Endothelial cell of umbilical vein (primary cell): ENCODE results near the gene LRRC47. TPM values are rescaled to one million over a fixed set of nuclear protein-coding genes. Genes with fewer than 3 reads are reported as not detected.

Source experiments
- BruUV-seq: library from RNA; stranded (reverse); fragments of 400-500 nt; replicated peaks from 2 replicates; lab custom pipeline; 2021; lab: Mats Ljungman, UMichigan
- CTCF ChIA-PET: fragments of 300-600, 350-600 bp; sonication (Branson Sonifier 250); formaldehyde crosslinking; loops from one replicate; lab custom pipeline; 2021; ENCODE audit warnings: antibody characterized with exemption, inconsistent platforms; lab: Charles Lee
- POLR2A ChIA-PET: fragments of 300-600, 350-600 bp; sonication (Branson Sonifier 250); formaldehyde crosslinking; loops from one replicate; lab custom pipeline; 2021; ENCODE audit warnings: antibody characterized with exemption, inconsistent platforms; lab: Charles Lee
- DNase-seq: peaks from one replicate; pipeline ENCODE4 v3.0.0-alpha.2; 2011; ENCODE audit warnings: low read depth, low spot score
- FAIRE-seq: peaks from 2 replicates; lab custom pipeline; 2011; peaks lifted over from hg19 to GRCh38; lab: Jason Lieb, UNC
- H2AFZ ChIP-seq: 2 replicates; pipeline ENCODE4 v1.6.0; 2012; ENCODE audit warnings: low read depth, low read length, control low read depth, inconsistent platforms
- H3K27ac ChIP-seq: 2 replicates; pipeline ENCODE4 v1.5.1; 2011; ENCODE audit warnings: low read depth, mild to moderate bottlenecking, control low read depth, low read length, moderate library complexity; ENCODE audit not compliant: insufficient read depth
- H3K27me3 ChIP-seq, 2 experiments: 2 replicates each; pipeline versions ENCODE4 v1.6.0 to v1.6.1; 2011; ENCODE audit warnings: low read length in 2 of 2, mixed read lengths in 1 of 2; ENCODE audit not compliant: control insufficient read depth in 2 of 2, insufficient read depth in 2 of 2
- H3K36me3 ChIP-seq, 2 experiments: 2 replicates in 1 of 2; 3 replicates in 1 of 2; pipeline ENCODE4 v1.5.1; 2011; ENCODE audit warnings: low read length in 2 of 2, mild to moderate bottlenecking in 1 of 2, moderate library complexity in 1 of 2; ENCODE audit not compliant: control insufficient read depth in 2 of 2, insufficient read depth in 2 of 2; ENCODE audit errors: extremely low read depth in 1 of 2
- H3K4me1 ChIP-seq: 3 replicates; pipeline ENCODE4 v1.5.1; 2011; ENCODE audit warnings: mild to moderate bottlenecking, low read length; ENCODE audit not compliant: control insufficient read depth, insufficient read depth; ENCODE audit errors: extremely low read depth
- H3K4me2 ChIP-seq: 2 replicates; pipeline ENCODE4 v1.6.1; 2011; ENCODE audit warnings: low read length, control low read depth, mixed read lengths; ENCODE audit not compliant: insufficient read depth
- H3K4me3 ChIP-seq, 3 experiments: fragments of 200-600 bp in 1 of 3; sonication (generic), shearing (Covaris generic) in 1 of 3; replicated peaks in 1 of 3; 2 replicates each; pipeline ENCODE4 v1.5.1; 2011 to 2016; ENCODE audit warnings: control low read depth in 3 of 3, low read length in 3 of 3, mild to moderate bottlenecking in 2 of 3, inconsistent platforms in 1 of 3, low read depth in 1 of 3, moderate library complexity in 1 of 3; ENCODE audit not compliant: insufficient read depth in 1 of 3
- H3K79me2 ChIP-seq: 2 replicates; pipeline ENCODE4 v1.6.0; 2012; ENCODE audit warnings: low read length, inconsistent platforms; ENCODE audit not compliant: control insufficient read depth, insufficient read depth
- H3K9ac ChIP-seq: replicated peaks from 2 replicates; pipeline ENCODE3; 2011; ENCODE audit warnings: low read length, control low read depth; ENCODE audit not compliant: insufficient read depth; ENCODE audit errors: extremely low read depth
- H3K9me1 ChIP-seq: replicated peaks from 3 replicates; pipeline ENCODE4 v1.6.0; 2011; ENCODE audit warnings: mild to moderate bottlenecking, low read length; ENCODE audit not compliant: control insufficient read depth, insufficient read depth; ENCODE audit errors: extremely low read depth
- H3K9me3 ChIP-seq: replicated peaks from 2 replicates; pipeline ENCODE4 v1.5.1; 2012; ENCODE audit warnings: low read length, inconsistent platforms; ENCODE audit not compliant: control insufficient read depth, insufficient read depth
- H4K20me1 ChIP-seq: replicated peaks from 2 replicates; pipeline ENCODE3; 2011; ENCODE audit warnings: mild to moderate bottlenecking, low read length; ENCODE audit not compliant: control insufficient read depth, insufficient read depth; ENCODE audit errors: extremely low read depth
- EZH2 ChIP-seq: IDR thresholded peaks from 2 replicates; pipeline ENCODE4 v1.6.1; 2012; ENCODE audit warnings: borderline replicate concordance, low read depth, mild to moderate bottlenecking, moderate library complexity, low read length, inconsistent platforms; ENCODE audit not compliant: severe bottlenecking
- FOS ChIP-seq: IDR thresholded peaks from 2 replicates; pipeline ENCODE4 v1.6.1; 2011; ENCODE audit warnings: mild to moderate bottlenecking, low read length, moderate library complexity, borderline replicate concordance; ENCODE audit not compliant: insufficient read depth
- GATA2 ChIP-seq: IDR thresholded peaks from 2 replicates; pipeline ENCODE4 v1.7.0; 2011; ENCODE audit warnings: low read depth, mild to moderate bottlenecking, moderate library complexity, mixed read lengths, low read length; ENCODE audit not compliant: insufficient read length, insufficient read depth
- JUN ChIP-seq: IDR thresholded peaks from 2 replicates; pipeline ENCODE4 v1.6.1; 2011; ENCODE audit warnings: borderline replicate concordance, low read depth; ENCODE audit not compliant: insufficient read length, insufficient read depth
- MYC ChIP-seq: IDR thresholded peaks from one replicate; pipeline ENCODE4 v1.6.1; 2011; ENCODE audit warnings: mild to moderate bottlenecking, low read depth, low read length
- POLR2A ChIP-seq: IDR thresholded peaks from 2 replicates; pipeline ENCODE4 v1.6.1; 2012; ENCODE audit warnings: low read depth, mild to moderate bottlenecking, control low read depth, low read length
- POLR2AphosphoS5 ChIP-seq: IDR thresholded peaks from 2 replicates; pipeline ENCODE4 v1.6.1; 2012; ENCODE audit warnings: low read depth, mild to moderate bottlenecking, control low read depth, low read length, moderate library complexity; ENCODE audit not compliant: insufficient read depth
- dilution Hi-C: fragments of 300-500 bp; cut with MboI; formaldehyde crosslinking; loops from one replicate; pipeline ENCODE4 v1.15.0; 2019; ENCODE audit warnings: low sequenced_read_pairs; ENCODE audit not compliant: extremely low pct_ligation_motif_present
- intact Hi-C: fragments of 100-400 bp; cut with micrococcal nuclease; formaldehyde crosslinking; loops from one replicate; pipeline ENCODE4 v1.10.0; 2022
- polyA plus RNA-seq, 4 experiments: library from polyadenylated mRNA; depleted of rRNA in 3 of 4; stranded (reverse) in 3 of 4; unstranded in 1 of 4; fragments of >200 nt; gene quantifications; 2 replicates each; pipeline versions ENCODE4 v1.2.1 to v1.2.3, GENCODE V29; 2011 to 2012; ENCODE audit warnings: missing spikeins in 1 of 4
- total RNA-seq: library from RNA; stranded (reverse); gene quantifications from 2 replicates; pipeline ENCODE4 v1.2.3, GENCODE V29; 2021
- TF ChIP-seq, protein P1 (sequence below), 2 donors: IDR thresholded peaks; 1 replicate in 1 of 2; 2 replicates in 1 of 2; pipeline ENCODE4 v1.5.1; 2011; ENCODE audit warnings: low read length in 2 of 2, mild to moderate bottlenecking in 2 of 2, moderate library complexity in 2 of 2, control low read depth in 1 of 2, inconsistent platforms in 1 of 2, low read depth in 1 of 2; ENCODE audit not compliant: insufficient read depth in 1 of 2; ENCODE audit errors: extremely low read depth in 1 of 2
- TF ChIP-seq, protein P2 (sequence below): IDR thresholded peaks from 2 replicates; pipeline ENCODE4 v1.6.1; 2011; ENCODE audit not compliant: insufficient read depth, insufficient read length

Gene LRRC47
- total and polyA plus RNA-seq, 2 donors (not counting 3 experiments of a cell fraction or from before 2014, with no cell fraction given) = 23.7 to 42.5 TPM

DNA sequence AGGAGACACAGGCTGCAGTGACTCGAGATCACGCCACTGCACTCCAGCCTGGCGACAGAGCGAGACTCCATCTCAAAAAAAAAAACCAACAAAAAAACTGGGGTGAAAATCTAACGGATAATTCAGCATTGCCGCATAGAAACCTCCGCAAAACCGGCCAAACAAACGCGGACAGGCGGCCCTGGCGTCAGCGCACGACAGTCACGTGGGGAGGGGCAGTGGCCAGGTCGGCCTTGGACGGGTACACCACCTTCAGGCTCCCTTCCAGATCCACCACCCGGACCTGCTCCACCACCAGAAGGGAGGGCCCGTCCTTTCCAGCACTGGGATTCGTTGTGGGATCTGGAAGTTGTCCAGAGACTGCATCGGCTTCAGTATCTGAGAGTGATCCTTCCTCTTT is 15.4 kb downstream of the LRRC47 start:
- no peaks in the 10 kb centered on the region for H3K27me3 ChIP-seq
- no peak overlapping the region for H3K27ac ChIP-seq
- H3K9me1 ChIP-seq = no peaks in the 10 kb centered on the region
- peaks cover 3 to 42% of the 10 kb centered on the region in 2 experiments for H3K36me3 ChIP-seq
- TF ChIP-seq MYC (no peak), EZH2 (no peak), POLR2A (no peak), JUN (no peak), POLR2AphosphoS5 (no peak), GATA2 (no peak), FOS (no peak)
- TF ChIP-seq, protein P1, sequence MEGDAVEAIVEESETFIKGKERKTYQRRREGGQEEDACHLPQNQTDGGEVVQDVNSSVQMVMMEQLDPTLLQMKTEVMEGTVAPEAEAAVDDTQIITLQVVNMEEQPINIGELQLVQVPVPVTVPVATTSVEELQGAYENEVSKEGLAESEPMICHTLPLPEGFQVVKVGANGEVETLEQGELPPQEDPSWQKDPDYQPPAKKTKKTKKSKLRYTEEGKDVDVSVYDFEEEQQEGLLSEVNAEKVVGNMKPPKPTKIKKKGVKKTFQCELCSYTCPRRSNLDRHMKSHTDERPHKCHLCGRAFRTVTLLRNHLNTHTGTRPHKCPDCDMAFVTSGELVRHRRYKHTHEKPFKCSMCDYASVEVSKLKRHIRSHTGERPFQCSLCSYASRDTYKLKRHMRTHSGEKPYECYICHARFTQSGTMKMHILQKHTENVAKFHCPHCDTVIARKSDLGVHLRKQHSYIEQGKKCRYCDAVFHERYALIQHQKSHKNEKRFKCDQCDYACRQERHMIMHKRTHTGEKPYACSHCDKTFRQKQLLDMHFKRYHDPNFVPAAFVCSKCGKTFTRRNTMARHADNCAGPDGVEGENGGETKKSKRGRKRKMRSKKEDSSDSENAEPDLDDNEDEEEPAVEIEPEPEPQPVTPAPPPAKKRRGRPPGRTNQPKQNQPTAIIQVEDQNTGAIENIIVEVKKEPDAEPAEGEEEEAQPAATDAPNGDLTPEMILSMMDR (IDR thresholded peaks at IDR 0.05; ENCODE audit: extremely low read depth in 1 of 2, insufficient read depth in 1 of 2, low read depth in 1 of 2, low read length in 2 of 2) = no peak
- TF ChIP-seq, protein P2, sequence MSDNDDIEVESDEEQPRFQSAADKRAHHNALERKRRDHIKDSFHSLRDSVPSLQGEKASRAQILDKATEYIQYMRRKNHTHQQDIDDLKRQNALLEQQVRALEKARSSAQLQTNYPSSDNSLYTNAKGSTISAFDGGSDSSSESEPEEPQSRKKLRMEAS = no peak
- intact Hi-C loops = no loop called here
- H3K79me2 ChIP-seq = no peaks in the 10 kb centered on the region
- BruUV-seq = no TSS peak
- POLR2A ChIA-PET = no interaction called here
- no peak overlapping the region for H2AFZ ChIP-seq
- DNase-seq (no peak), FAIRE-seq (no peak)
- CTCF ChIA-PET = no interaction called here
- no peak overlapping the region for H3K4me2 ChIP-seq
- dilution Hi-C loops = no loop called here
- no peak overlapping the region for H3K9ac ChIP-seq
- H3K9me3 ChIP-seq = no peaks in the 10 kb centered on the region
- no peaks in the 10 kb centered on the region for H3K4me1 ChIP-seq
- no peaks in the 10 kb centered on the region for H4K20me1 ChIP-seq
- no peak overlapping the region for H3K4me3 ChIP-seq
